ENCODE measurements around the gene HOXD4. TPM values are rescaled to one million over a fixed set of nuclear protein-coding genes. Genes with fewer than 3 reads are reported as not detected.

The HOXD4 gene
- total RNA-seq, 1 experiment from 2014 or later, result not detected

GRCh38 chr2:176182671-176183070 is 31.3 kb downstream of the HOXD4 start (continued):
- TF ChIP-seq ZSCAN18 (CRISPR knock-in tag; IDR thresholded peaks at IDR 0.05), result no peak

- POLR2A ChIA-PET, result interaction anchor here (1.4 kb wide), 1 partner anchor 8 kb away, joined by 3 read pairs; no protein-coding TSS in a partner anchor
- TF ChIP-seq SMAD3 (CRISPR knock-in tag; IDR thresholded peaks at IDR 0.05; ENCODE audit: borderline replicate concordance), result no peak
- TF ChIP-seq ZNF121 (CRISPR knock-in tag; IDR thresholded peaks at IDR 0.05), result no peak
- no peak for TF ChIP-seq CTCF (IDR thresholded peaks at IDR 0.05)
- no peak for TF ChIP-seq ZNF425 (CRISPR knock-in tag; conservative IDR thresholded peaks at IDR 0.05)
- TF ChIP-seq NR3C1 (CRISPR knock-in tag; conservative IDR thresholded peaks at IDR 0.05; ENCODE audit: low read depth), result no peak
- H3K9me3 Mint-ChIP-seq, result no peaks in the 10 kb centered on the region
- no peak for ATAC-seq
- DNase-seq (ENCODE audit: low spot score), result no peak
- no peaks in the 10 kb centered on the region for H3K36me3 Mint-ChIP-seq
- CTCF ChIA-PET, result interaction anchor here (1.1 to 1.6 kb wide), 3 partner anchors 270 to 469 kb away, joined by 3 to 6 read pairs (median 3); no protein-coding TSS in a partner anchor
- H3K4me3 Mint-ChIP-seq, result no peak overlapping the region
- peaks cover 23% of the 10 kb centered on the region for H3K4me1 Mint-ChIP-seq
- peaks cover 98% of the 10 kb centered on the region for H3K27me3 Mint-ChIP-seq (ENCODE audit: low read depth)
- H3K27ac Mint-ChIP-seq, result no peak overlapping the region
These were observed 33.4 kb downstream of the HOXD4 start for GRCh38 chr2:176184749-176185148.

- Mint-ChIP-seq H3K36me3 (no peaks in the 10 kb centered on the region), H3K27ac (no peak overlapping the region), H3K4me1 (peaks cover 29% of the 10 kb centered on the region), H3K27me3 (ENCODE audit: low read depth) (peaks cover 98% of the 10 kb centered on the region), H3K9me3 (no peaks in the 10 kb centered on the region), H3K4me3 (no peak overlapping the region)
- no peak for DNase-seq (ENCODE audit: low spot score)
- no peak for TF ChIP-seq FOXP1 (CRISPR knock-in tag; IDR thresholded peaks at IDR 0.05; ENCODE audit: borderline replicate concordance)
- TF ChIP-seq NFATC4 (CRISPR knock-in tag; IDR thresholded peaks at IDR 0.05), result no peak
- no peak for TF ChIP-seq STAT6 (CRISPR knock-in tag; conservative IDR thresholded peaks at IDR 0.05; ENCODE audit: low read depth)
- no peak for TF ChIP-seq MLX (CRISPR knock-in tag; IDR thresholded peaks at IDR 0.05)
- TF ChIP-seq SMAD4 (CRISPR knock-in tag; IDR thresholded peaks at IDR 0.05), result no peak
- TF ChIP-seq ETV6 (CRISPR knock-in tag; IDR thresholded peaks at IDR 0.05), result no peak
- TF ChIP-seq ZNF281 (CRISPR knock-in tag; IDR thresholded peaks at IDR 0.05), result no peak
- ATAC-seq, result no peak
- CTCF ChIA-PET, result interaction anchor here (1.2 to 1.5 kb wide), 2 partner anchors 10 to 368 kb away, joined by 4 to 6 read pairs; no protein-coding TSS in a partner anchor
- POLR2A ChIA-PET, result interaction anchor here (1.4 kb wide), 1 partner anchor 10 kb away, joined by 3 read pairs; no protein-coding TSS in a partner anchor
These were observed 34.7 kb downstream of the HOXD4 start for GRCh38 chr2:176186024-176186423.
